H1 (cell line): ENCODE data around the gene NADK. TPM values are rescaled to one million over a fixed set of nuclear protein-coding genes. Genes with fewer than 3 reads are reported as not detected.

Source experiments
- CTCF ChIA-PET: fragments of 300-600 bp; sonication (Branson Sonifier 250); formaldehyde crosslinking; loops from one replicate; lab custom pipeline; 2021; ENCODE audit not compliant: partially characterized antibody; lab: Charles Lee
- POLR2A ChIA-PET: fragments of 300-600 bp; sonication (Branson Sonifier 250); formaldehyde crosslinking; loops from one replicate; lab custom pipeline; 2021; ENCODE audit warnings: inconsistent platforms; ENCODE audit not compliant: partially characterized antibody; lab: Charles Lee
- DNase-seq, 2 experiments: peaks; one replicate each; pipeline versions ENCODE4 v3.0.0 to v3.0.0-alpha.2; 2010 to 2022; ENCODE audit warnings: low spot score in 2 of 2, low read depth in 1 of 2, mixed read lengths in 1 of 2
- FAIRE-seq: peaks from 2 replicates; lab custom pipeline; 2011; peaks lifted over from hg19 to GRCh38; lab: Jason Lieb, UNC
- H2AFZ ChIP-seq: 2 replicates; pipeline ENCODE4 v1.8.1; 2012; ENCODE audit warnings: low read length, inconsistent platforms
- H2AK5ac ChIP-seq: 2 replicates; pipeline ENCODE4 v1.6.1; 2013; ENCODE audit warnings: low read depth, low read length
- H2BK120ac ChIP-seq: replicated peaks from 2 replicates; pipeline ENCODE3; 2013; ENCODE audit warnings: low read depth, low read length, inconsistent platforms
- H2BK12ac ChIP-seq: 2 replicates; pipeline ENCODE4 v1.6.1; 2013; ENCODE audit warnings: low read depth, low read length
- H2BK15ac ChIP-seq: 2 replicates; pipeline ENCODE4 v1.6.1; 2013; ENCODE audit warnings: low read length
- H2BK20ac ChIP-seq: 2 replicates; pipeline ENCODE4 v1.6.1; 2013; ENCODE audit warnings: low read length
- H2BK5ac ChIP-seq: 2 replicates; pipeline ENCODE4 v1.6.1; 2013; ENCODE audit warnings: low read depth, low read length
- H3K14ac ChIP-seq: 2 replicates; pipeline ENCODE4 v1.6.1; 2013; ENCODE audit warnings: inconsistent platforms; ENCODE audit not compliant: insufficient read length
- H3K18ac ChIP-seq: 2 replicates; pipeline ENCODE4 v1.6.1; 2013; ENCODE audit warnings: low read length; ENCODE audit errors: extremely low read depth
- H3K23ac ChIP-seq: 2 replicates; pipeline ENCODE4 v1.6.1; 2013; ENCODE audit warnings: inconsistent platforms; ENCODE audit not compliant: insufficient read length
- H3K23me2 ChIP-seq: 2 replicates; pipeline ENCODE4 v1.6.1; 2013; ENCODE audit warnings: low read depth, low read length
- H3K27ac ChIP-seq: 2 replicates; pipeline ENCODE4 v1.6.1; 2011; ENCODE audit warnings: low read depth, low read length, inconsistent platforms
- H3K27me3 ChIP-seq, 4 experiments: replicated peaks in 1 of 4; 1 replicate in 1 of 4; 2 replicates in 3 of 4; pipeline versions ENCODE4 v1.6.1 to v1.8.1; 2011 to 2013; ENCODE audit warnings: low read length in 3 of 4, mild to moderate bottlenecking in 3 of 4, inconsistent platforms in 2 of 4, mixed read lengths in 2 of 4, moderate library complexity in 1 of 4; ENCODE audit not compliant: control insufficient read depth in 3 of 4, insufficient read depth in 3 of 4; ENCODE audit errors: extremely low read depth in 1 of 4
- H3K36me3 ChIP-seq, 4 experiments: 2 replicates each; pipeline versions ENCODE4 v1.6.1 to v1.8.1; 2011 to 2013; ENCODE audit warnings: mild to moderate bottlenecking in 4 of 4, low read length in 3 of 4, moderate library complexity in 2 of 4, control low read depth in 1 of 4, inconsistent platforms in 1 of 4; ENCODE audit not compliant: insufficient read depth in 4 of 4, control insufficient read depth in 2 of 4
- H3K4ac ChIP-seq: replicated peaks from 2 replicates; pipeline ENCODE3; 2013; ENCODE audit warnings: low read length, low read depth, mixed read lengths, inconsistent platforms; ENCODE audit not compliant: insufficient read length
- H3K4me1 ChIP-seq, 4 experiments: replicated peaks in 1 of 4; 1 replicate in 1 of 4; 2 replicates in 3 of 4; pipeline versions ENCODE4 v1.6.1 to v1.8.1; 2011 to 2013; ENCODE audit warnings: low read length in 3 of 4, inconsistent platforms in 2 of 4, mixed read lengths in 1 of 4; ENCODE audit not compliant: insufficient read depth in 4 of 4, control insufficient read depth in 3 of 4
- H3K4me2 ChIP-seq, 2 experiments: 2 replicates each; pipeline versions ENCODE4 v1.6.1 to v1.8.1; 2011 to 2013; ENCODE audit warnings: low read depth in 2 of 2, low read length in 2 of 2, control low read depth in 1 of 2, inconsistent platforms in 1 of 2, mild to moderate bottlenecking in 1 of 2; ENCODE audit not compliant: insufficient read depth in 1 of 2
- H3K4me3 ChIP-seq, 4 experiments: fragments of 200-600, 300-600 bp in 1 of 4; sonication (generic), shearing (Covaris generic), sonication (Bioruptor Twin) in 1 of 4; 2 replicates each; pipeline versions ENCODE4 v1.5.1 to v1.8.1; 2011 to 2016; ENCODE audit warnings: low read length in 4 of 4, low read depth in 3 of 4, control low read depth in 2 of 4, inconsistent platforms in 2 of 4, mild to moderate bottlenecking in 2 of 4, mixed read lengths in 1 of 4, moderate library complexity in 1 of 4; ENCODE audit not compliant: insufficient read depth in 2 of 4; ENCODE audit errors: extremely low read depth in 1 of 4
- H3K56ac ChIP-seq: replicated peaks from 2 replicates; pipeline ENCODE3; 2013; ENCODE audit warnings: low read depth, mild to moderate bottlenecking, mixed read lengths, low read length, inconsistent platforms; ENCODE audit not compliant: insufficient read length
- H3K79me1 ChIP-seq: 2 replicates; pipeline ENCODE4 v1.6.1; 2013; ENCODE audit warnings: low read depth, low read length, control low read depth
- H3K79me2 ChIP-seq, 2 experiments: 2 replicates each; pipeline versions ENCODE4 v1.6.1 to v1.8.1; 2012 to 2013; ENCODE audit warnings: low read length in 2 of 2, mild to moderate bottlenecking in 2 of 2, inconsistent platforms in 1 of 2; ENCODE audit not compliant: insufficient read depth in 2 of 2, control insufficient read depth in 1 of 2
- H3K9ac ChIP-seq, 4 experiments: replicated peaks in 1 of 4; 1 replicate in 1 of 4; 2 replicates in 3 of 4; pipeline versions ENCODE4 v1.6.1 to v1.8.1; 2011 to 2013; ENCODE audit warnings: low read depth in 3 of 4, low read length in 3 of 4, control low read depth in 2 of 4, mild to moderate bottlenecking in 2 of 4, moderate library complexity in 2 of 4, inconsistent platforms in 1 of 4; ENCODE audit errors: extremely low read depth in 1 of 4
- H3K9me3 ChIP-seq, 2 experiments: 2 replicates each; pipeline versions ENCODE4 v1.6.1 to v1.8.1; 2012 to 2013; ENCODE audit warnings: mild to moderate bottlenecking in 2 of 2, moderate library complexity in 2 of 2, control low read depth in 1 of 2, inconsistent platforms in 1 of 2, low read depth in 1 of 2, low read length in 1 of 2, mixed read lengths in 1 of 2; ENCODE audit not compliant: insufficient read depth in 2 of 2
- H4K20me1 ChIP-seq, 2 experiments: replicated peaks in 1 of 2; 2 replicates each; pipeline versions ENCODE3 to v1.8.1; 2011 to 2013; ENCODE audit warnings: inconsistent platforms in 2 of 2, low read length in 2 of 2, mild to moderate bottlenecking in 1 of 2; ENCODE audit not compliant: insufficient read depth in 2 of 2, control insufficient read depth in 1 of 2
- H4K5ac ChIP-seq: 2 replicates; pipeline ENCODE4 v1.6.1; 2013; ENCODE audit warnings: low read length, low read depth, mixed read lengths, inconsistent platforms; ENCODE audit not compliant: insufficient read length
- H4K8ac ChIP-seq: 2 replicates; pipeline ENCODE4 v1.8.0; 2013; ENCODE audit warnings: mild to moderate bottlenecking, moderate library complexity, low read length, inconsistent platforms; ENCODE audit not compliant: insufficient read depth; ENCODE audit errors: extremely low read depth
- H4K91ac ChIP-seq: replicated peaks from 2 replicates; pipeline ENCODE3; 2013; ENCODE audit warnings: low read length, mixed read lengths, inconsistent platforms; ENCODE audit not compliant: insufficient read length
- EP300 ChIP-seq, 2 experiments: IDR thresholded peaks; 1 replicate in 1 of 2; 2 replicates in 1 of 2; pipeline ENCODE4 v1.6.1; 2011 to 2012; ENCODE audit warnings: low read depth in 2 of 2, low read length in 2 of 2, mild to moderate bottlenecking in 2 of 2, borderline replicate concordance in 1 of 2, inconsistent platforms in 1 of 2, moderate library complexity in 1 of 2
- HDAC6 ChIP-seq: IDR thresholded peaks from one replicate; pipeline ENCODE4 v1.7.1; 2012; ENCODE audit warnings: low read depth, mild to moderate bottlenecking, inconsistent platforms, low read length, moderate library complexity
- WGBS, 2 experiments: shearing (Covaris generic) in 1 of 2; methylation state at CpG; one replicate each; pipeline versions ENCODE4 v1.1.6 to v1.1.7; 2013 to 2015; ENCODE audit warnings: low lambda C conversion rate in 2 of 2, mixed read lengths in 2 of 2, inconsistent platforms in 1 of 2, low coverage in 1 of 2, missing lambda C conversion rate in 1 of 2; ENCODE audit not compliant: insufficient replicate concordance in 2 of 2, insufficient coverage in 1 of 2, insufficient read length in 1 of 2; ENCODE audit errors: extremely low coverage in 1 of 2, missing lambda C conversion rate in 1 of 2; 5-methylcytosine and 5-hydroxymethylcytosine counted together
- polyA plus RNA-seq, 7 experiments: library from polyadenylated mRNA; depleted of rRNA in 3 of 7; stranded (reverse) in 5 of 7; unstranded in 2 of 7; fragments of >200 nt in 5 of 7; fragments of 200-250 nt in 2 of 7; gene quantifications; 1 replicate in 5 of 7; 2 replicates in 1 of 7; 4 replicates in 1 of 7; pipeline versions ENCODE4 v1.2.1 to v1.2.3, GENCODE V29; 2011 to 2013; ENCODE audit warnings: missing spikeins in 2 of 7, mixed read lengths in 2 of 7
- total RNA-seq: library from RNA; stranded (reverse); fragmentation: NEBNext Ultra II Directional; extraction: Animal tissue kit (Norgen Biotek cat#: 25700); gene quantifications from 2 replicates; pipeline ENCODE4 v1.2.1, GENCODE V29; 2021

NADK gene
- total and polyA plus RNA-seq, 2 of the 8 experiments (the other 6 are each of a cell fraction or from before 2014, with no cell fraction given): 78.0 to 89.7 TPM

DNA sequence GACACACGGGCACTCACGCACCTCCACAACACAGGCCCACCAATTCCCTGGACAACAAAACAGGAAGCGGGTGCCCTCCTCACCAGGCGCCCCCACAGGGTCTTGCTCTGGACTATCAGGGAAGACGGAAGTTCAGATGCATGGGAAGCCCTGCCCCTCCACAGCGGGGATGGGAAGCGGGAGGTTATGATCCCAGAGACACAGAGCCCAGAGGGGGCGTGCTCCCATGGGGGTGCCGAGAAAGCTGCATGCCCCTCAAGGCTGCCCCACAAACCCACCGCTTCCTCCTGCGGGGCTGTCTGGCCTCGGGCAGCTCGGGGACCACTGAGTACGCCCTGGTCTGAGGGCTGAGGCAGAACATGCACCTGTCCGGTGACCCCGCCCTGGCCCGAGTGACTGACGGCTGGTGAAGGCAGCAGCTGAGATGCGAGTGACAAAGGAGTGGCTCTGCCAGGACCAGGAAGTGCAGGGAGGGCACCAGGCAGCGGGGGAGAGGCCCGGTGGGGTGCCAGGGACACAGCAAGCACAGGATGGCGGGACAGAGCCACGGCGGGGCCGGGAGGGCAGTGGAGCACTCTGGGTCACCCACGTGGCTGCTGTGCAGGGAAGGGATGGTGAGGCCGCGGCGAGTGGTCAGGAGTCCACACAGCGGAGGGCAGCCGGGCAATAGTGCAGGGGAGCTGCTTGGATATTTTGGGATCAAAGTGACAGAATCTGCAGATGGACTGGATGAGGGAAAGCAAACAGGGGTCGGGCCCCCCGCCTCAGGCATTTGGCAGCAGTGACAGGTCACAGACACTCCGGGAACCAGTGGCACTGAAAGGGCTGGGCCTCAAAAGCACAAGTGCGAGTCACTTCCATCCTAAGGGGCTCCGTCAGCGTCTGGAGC, 18.6 kb downstream of the NADK start:
- Histone ChIP-seq H3K79me2 (peaks cover 5 to 27% of the 10 kb centered on the region in 2 experiments; a peak in 3 of 4 replicates), H2AK5ac (no peak overlapping the region), H2AFZ (no peak overlapping the region), H2BK15ac (no peak overlapping the region), H3K36me3 (peaks cover 10 to 61% (median 43%) of the 10 kb centered on the region in 4 experiments), H3K4me2 (no peak overlapping the region), H3K23ac (no peak overlapping the region), H3K23me2 (no peaks in the 10 kb centered on the region), H2BK20ac (no peak overlapping the region), H3K9me3 (no peaks in the 10 kb centered on the region), H3K9ac (no peak overlapping the region), H3K27me3 (no peaks in the 10 kb centered on the region), H2BK12ac (no peak overlapping the region), H4K91ac (no peak overlapping the region), H4K5ac (no peak overlapping the region), H3K4ac (no peak overlapping the region), H3K4me3 (no peak overlapping the region), H4K8ac (no peak overlapping the region), H3K4me1 (no peaks in the 10 kb centered on the region), H3K14ac (no peak overlapping the region), H3K79me1 (peaks cover 13% of the 10 kb centered on the region), H2BK5ac (no peak overlapping the region; the same call in 1 of the 2 replicates), H4K20me1 (peaks cover 22 to 31% of the 10 kb centered on the region in 2 experiments), H3K18ac (no peak overlapping the region), H3K56ac (no peak overlapping the region), H2BK120ac (no peak overlapping the region), H3K27ac (no peak overlapping the region)
- POLR2A ChIA-PET: no interaction called here
- FAIRE-seq (no peak), DNase-seq (no peak)
- WGBS, 2 experiments: 93% methylated on average over 32 of the region's 37 CpGs; no CpG with 5 or more reads in 1 of the 2 experiments
- CTCF ChIA-PET: interaction anchor here (0.5 to 2.1 kb wide), 3 partner anchors 17 to 408 kb away, joined by 3 to 6 read pairs (median 3); no protein-coding TSS in a partner anchor
- TF ChIP-seq HDAC6 (no peak), EP300 (IDR thresholded peaks at IDR 0.05; ENCODE audit: borderline replicate concordance in 1 of 2, low read depth in 2 of 2, low read length in 2 of 2) (no peak)
